MM.1S (cell line): Measurements from ENCODE around the gene DPCD.

Experiments used
- CTCF ChIP-seq: fragments of 300-600 bp; sonication (generic); IDR thresholded peaks from 2 replicates; pipeline ENCODE4 v1.5.1; 2016; ENCODE audit warnings: antibody characterized with exemption, low read length, mixed read lengths
- EZH2 ChIP-seq: fragments of 300-600 bp; sonication (generic); optimal IDR thresholded peaks from 2 replicates; pipeline ENCODE3; 2017; ENCODE audit warnings: low read depth, mild to moderate bottlenecking, antibody characterized with exemption, low read length, mixed read lengths

- no peak for TF ChIP-seq CTCF
- TF ChIP-seq EZH2, result no peak
These were observed 758 bp downstream of the DPCD start for GRCh38 chr10:101588879-101589278.
